HG03045 (cell line): Measurements from ENCODE around the gene RAVER1.

Source experiments
- ATAC-seq: cut with Tn5 transposase; IDR thresholded peaks from one replicate; pipeline ENCODE4 v1.9.1; 2021; ENCODE audit warnings: mild to moderate bottlenecking, moderate library complexity; ENCODE audit not compliant: unreplicated experiment

The RAVER1 gene

GRCh38 chr19:10270616-10271394 lies 62.5 kb downstream of the RAVER1 start, which contains the start of gene ICAM1:
Gene ICAM1, plus strand, starts transcription at chr19:10271120. Its CDS starts 40 bp downstream, at chr19:10271160.
- peak; percentile 50 for ATAC-seq

- no peak for ATAC-seq
Measured at GRCh38 chr19:10270180-10270615, 63.1 kb downstream of the RAVER1 start.

GRCh38 chr19:10269333-10270179 lies 63.8 kb downstream of the RAVER1 start:
- ATAC-seq: peak; percentile 32

GRCh38 chr19:10268071-10268470 lies 65.3 kb downstream of the RAVER1 start:
- no peak for ATAC-seq

- ATAC-seq: no peak
Measured at GRCh38 chr19:10266706-10267105, 66.6 kb downstream of the RAVER1 start.
